ENCODE measurements around the gene ERFL.
"Not testable (repeated sequence)": the region's sequence is repeated elsewhere in the genome, so short reads cannot be mapped to it uniquely, and the experiment has no call there.

DNA sequence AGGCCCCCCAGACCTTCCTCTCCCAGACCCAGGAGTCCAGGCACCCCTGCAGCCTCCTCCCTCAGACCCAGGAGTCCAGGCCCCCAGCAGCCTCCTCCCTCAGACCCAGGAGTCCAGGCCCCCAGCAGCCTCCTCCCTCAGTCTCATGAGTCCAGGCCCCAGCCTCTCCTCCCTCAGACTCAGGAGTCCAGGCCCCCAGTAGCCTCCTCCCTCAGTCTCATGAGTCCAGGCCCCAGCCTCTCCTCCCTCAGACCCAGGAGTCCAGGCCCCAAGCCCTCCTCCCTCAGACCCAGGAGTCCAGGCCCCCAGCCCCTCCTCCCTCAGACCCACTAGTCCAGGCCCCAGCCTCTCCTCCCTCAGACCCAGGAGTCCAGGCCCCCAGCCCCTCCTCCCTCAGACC is 11.0 kb upstream of the ERFL start:
- TF ChIP-seq, protein P1, sequence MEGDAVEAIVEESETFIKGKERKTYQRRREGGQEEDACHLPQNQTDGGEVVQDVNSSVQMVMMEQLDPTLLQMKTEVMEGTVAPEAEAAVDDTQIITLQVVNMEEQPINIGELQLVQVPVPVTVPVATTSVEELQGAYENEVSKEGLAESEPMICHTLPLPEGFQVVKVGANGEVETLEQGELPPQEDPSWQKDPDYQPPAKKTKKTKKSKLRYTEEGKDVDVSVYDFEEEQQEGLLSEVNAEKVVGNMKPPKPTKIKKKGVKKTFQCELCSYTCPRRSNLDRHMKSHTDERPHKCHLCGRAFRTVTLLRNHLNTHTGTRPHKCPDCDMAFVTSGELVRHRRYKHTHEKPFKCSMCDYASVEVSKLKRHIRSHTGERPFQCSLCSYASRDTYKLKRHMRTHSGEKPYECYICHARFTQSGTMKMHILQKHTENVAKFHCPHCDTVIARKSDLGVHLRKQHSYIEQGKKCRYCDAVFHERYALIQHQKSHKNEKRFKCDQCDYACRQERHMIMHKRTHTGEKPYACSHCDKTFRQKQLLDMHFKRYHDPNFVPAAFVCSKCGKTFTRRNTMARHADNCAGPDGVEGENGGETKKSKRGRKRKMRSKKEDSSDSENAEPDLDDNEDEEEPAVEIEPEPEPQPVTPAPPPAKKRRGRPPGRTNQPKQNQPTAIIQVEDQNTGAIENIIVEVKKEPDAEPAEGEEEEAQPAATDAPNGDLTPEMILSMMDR (IDR thresholded peaks at IDR 0.05) = not testable (repeated sequence)
- not testable (repeated sequence) for TF ChIP-seq POLR2A (IDR thresholded peaks at IDR 0.05)
